GM23338 (cell line): ENCODE measurements around the gene RPS15. TPM values are rescaled to one million over a fixed set of nuclear protein-coding genes. Genes with fewer than 3 reads are reported as not detected.

Source experiments
- ATAC-seq: fragments of 200-7000 bp; cut with Tn5 transposase; 3 replicates; pipeline ENCODE4 v1.9.1; 2020
- DNase-seq: peaks from one replicate; pipeline ENCODE4 v3.0.0-alpha.2; 2015; ENCODE audit warnings: low spot score
- H2AFZ ChIP-seq: fragments of 200-600 bp; sonication (generic); 2 replicates; pipeline ENCODE4 v1.8.0; 2016; ENCODE audit warnings: antibody characterized with exemption, mild to moderate bottlenecking, moderate library complexity
- H3F3A ChIP-seq: fragments of 200-600 bp; sonication (generic); replicated peaks from 2 replicates; pipeline ENCODE4 v1.8.0; 2017; ENCODE audit warnings: antibody characterized with exemption, mixed run types, low read depth
- H3K27ac ChIP-seq: fragments of 200-600 bp; sonication (generic); 2 replicates; pipeline ENCODE4 v1.6.1; 2016; ENCODE audit warnings: low read depth
- H3K27me3 ChIP-seq: fragments of 200-600 bp; sonication (generic); 2 replicates; pipeline ENCODE4 v1.8.0; 2016; ENCODE audit warnings: mild to moderate bottlenecking, mixed run types, moderate library complexity; ENCODE audit not compliant: insufficient read depth
- H3K36me3 ChIP-seq: fragments of 200-600 bp; sonication (generic); 2 replicates; pipeline ENCODE4 v1.8.0; 2016; ENCODE audit warnings: mild to moderate bottlenecking; ENCODE audit not compliant: insufficient read depth
- H3K4me1 ChIP-seq: fragments of 200-600 bp; sonication (generic); 2 replicates; pipeline ENCODE4 v1.8.0; 2016; ENCODE audit warnings: mild to moderate bottlenecking, moderate library complexity; ENCODE audit not compliant: insufficient read depth
- H3K4me2 ChIP-seq: fragments of 200-600 bp; sonication (generic); 2 replicates; pipeline ENCODE4 v1.7.1; 2017; ENCODE audit warnings: mixed run types
- H3K4me3 ChIP-seq: fragments of 200-600 bp; sonication (generic); 2 replicates; pipeline ENCODE4 v1.6.1; 2016; ENCODE audit warnings: mixed run types
- H3K79me2 ChIP-seq: fragments of 200-600 bp; sonication (generic); replicated peaks from 2 replicates; pipeline ENCODE4 v1.8.0; 2017; ENCODE audit warnings: mild to moderate bottlenecking; ENCODE audit not compliant: insufficient read depth
- H3K9me2 ChIP-seq: fragments of 200-600 bp; sonication (generic); 2 replicates; pipeline ENCODE4 v1.8.0; 2017; ENCODE audit not compliant: insufficient read depth
- H4K20me1 ChIP-seq: fragments of 200-600 bp; sonication (generic); replicated peaks from 2 replicates; pipeline ENCODE4 v1.8.0; 2017; ENCODE audit warnings: mild to moderate bottlenecking; ENCODE audit not compliant: insufficient read depth
- H3K27ac Mint-ChIP-seq: 2 replicates; pipeline ENCODE4 v1.8.0; 2020; ENCODE audit warnings: inconsistent platforms, mild to moderate bottlenecking, moderate library complexity, mixed read lengths
- H3K27me3 Mint-ChIP-seq: 3 replicates; pipeline ENCODE4 v1.8.0; 2022; ENCODE audit warnings: low read depth, mild to moderate bottlenecking, moderate library complexity, mixed read lengths, inconsistent platforms; ENCODE audit not compliant: insufficient read depth, poor library complexity
- H3K36me3 Mint-ChIP-seq: 3 replicates; pipeline ENCODE4 v1.8.0; 2021; ENCODE audit warnings: low read depth, mild to moderate bottlenecking, inconsistent platforms, moderate library complexity, mixed read lengths
- H3K4me1 Mint-ChIP-seq: 3 replicates; pipeline ENCODE4 v1.8.0; 2020; ENCODE audit warnings: mild to moderate bottlenecking, inconsistent platforms, mixed read lengths
- H3K4me3 Mint-ChIP-seq: 3 replicates; pipeline ENCODE4 v1.8.0; 2021; ENCODE audit warnings: moderate library complexity, mild to moderate bottlenecking, inconsistent platforms, mixed read lengths
- H3K9me3 Mint-ChIP-seq: 3 replicates; pipeline ENCODE4 v1.8.0; 2020; ENCODE audit warnings: moderate library complexity, mild to moderate bottlenecking, inconsistent platforms, mixed read lengths
- CREB1 ChIP-seq: fragments of 250-450 bp; sonication (Bioruptor Pico); IDR thresholded peaks from 2 replicates; pipeline ENCODE4 v1.5.0; 2020; ENCODE audit warnings: low read depth, mild to moderate bottlenecking, moderate library complexity
- EZH2 ChIP-seq: fragments of 200-600 bp; sonication (generic); IDR thresholded peaks from one replicate; pipeline ENCODE4 v1.8.0; 2017; ENCODE audit warnings: antibody characterized with exemption, mild to moderate bottlenecking, low read depth; ENCODE audit not compliant: unreplicated experiment
- JUNB ChIP-seq: IDR thresholded peaks from one replicate; pipeline ENCODE4 v1.6.1; 2016; ENCODE audit warnings: antibody characterized with exemption; ENCODE audit not compliant: unreplicated experiment
- ZNF331 ChIP-seq: fragments of 250-450 bp; sonication (Bioruptor Pico); IDR thresholded peaks from 2 replicates; pipeline ENCODE4 v1.5.0; 2020; ENCODE audit warnings: low read depth, mild to moderate bottlenecking, moderate library complexity
- polyA plus RNA-seq: library from polyadenylated mRNA; unstranded; fragments of >200 nt; fragmentation: Nextera tagmentation; extraction: Ambion mirVana; gene quantifications from 2 replicates; pipeline ENCODE4 v1.2.1, GENCODE V29; 2016
- total RNA-seq: library from RNA; depleted of rRNA; stranded (reverse); fragments of >200 nt; shearing (Covaris generic); gene quantifications from 2 replicates; pipeline ENCODE4 v1.2.3, GENCODE V29; 2014
- TF ChIP-seq, protein P1 (sequence below), 2 experiments: fragments of 200-600 bp in 1 of 2; sonication (generic) in 1 of 2; conservative IDR thresholded peaks; 2 replicates each; pipeline versions ENCODE4 v1.5.1 to v1.6.1; 2016 to 2017; ENCODE audit warnings: antibody characterized with exemption in 2 of 2, low read depth in 2 of 2, mild to moderate bottlenecking in 2 of 2, moderate library complexity in 1 of 2
- TF ChIP-seq, protein P2 (sequence below): fragments of 250-450 bp; sonication (Bioruptor Pico); IDR thresholded peaks from 2 replicates; pipeline ENCODE4 v1.5.0; 2020; ENCODE audit warnings: mild to moderate bottlenecking, moderate library complexity
- TF ChIP-seq, protein P3 (sequence below): IDR thresholded peaks from one replicate; pipeline ENCODE4 v1.6.1; 2018; ENCODE audit warnings: antibody characterized with exemption; ENCODE audit not compliant: unreplicated experiment

The RPS15 gene
- total and polyA plus RNA-seq, 2 experiments from 2014 or later, result 2,953 to 3,861 TPM

DNA sequence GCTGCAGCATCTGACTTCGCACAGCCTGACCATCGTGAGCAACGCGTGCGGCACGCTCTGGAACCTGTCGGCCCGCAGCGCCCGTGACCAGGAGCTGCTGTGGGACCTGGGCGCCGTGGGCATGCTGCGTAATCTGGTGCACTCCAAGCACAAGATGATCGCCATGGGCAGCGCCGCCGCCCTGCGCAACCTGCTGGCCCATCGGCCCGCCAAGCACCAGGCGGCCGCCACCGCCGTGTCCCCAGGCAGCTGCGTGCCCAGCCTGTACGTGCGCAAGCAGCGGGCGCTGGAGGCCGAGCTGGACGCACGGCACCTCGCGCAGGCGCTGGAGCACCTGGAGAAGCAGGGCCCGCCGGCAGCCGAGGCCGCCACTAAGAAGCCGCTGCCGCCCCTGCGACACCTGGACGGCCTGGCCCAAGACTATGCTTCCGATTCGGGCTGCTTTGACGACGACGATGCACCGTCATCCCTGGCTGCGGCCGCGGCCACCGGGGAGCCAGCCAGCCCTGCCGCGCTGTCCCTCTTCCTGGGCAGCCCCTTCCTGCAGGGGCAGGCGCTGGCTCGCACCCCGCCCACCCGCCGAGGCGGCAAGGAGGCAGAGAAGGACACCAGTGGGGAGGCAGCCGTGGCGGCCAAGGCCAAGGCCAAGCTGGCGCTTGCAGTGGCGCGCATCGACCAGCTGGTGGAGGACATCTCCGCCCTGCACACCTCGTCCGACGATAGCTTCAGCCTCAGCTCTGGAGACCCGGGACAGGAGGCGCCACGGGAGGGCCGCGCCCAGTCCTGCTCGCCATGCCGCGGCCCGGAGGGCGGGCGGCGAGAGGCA lies 27.2 kb downstream of the RPS15 start:
- Mint-ChIP-seq H3K9me3 (no peaks in the 10 kb centered on the region), H3K4me1 (peaks cover 3% of the 10 kb centered on the region; the same call in 1 of the 3 replicates), H3K27ac (no peak overlapping the region), H3K27me3 (peaks cover 54% of the 10 kb centered on the region), H3K4me3 (no peak overlapping the region), H3K36me3 (no peaks in the 10 kb centered on the region)
- peak; percentile 26 for ATAC-seq
- H3K4me2 ChIP-seq, result no peak overlapping the region
- no peaks in the 10 kb centered on the region for H4K20me1 ChIP-seq
- H3K27me3 ChIP-seq, result peaks cover 66% of the 10 kb centered on the region
- H3K9me2 ChIP-seq, result no peaks in the 10 kb centered on the region
- no peaks in the 10 kb centered on the region for H3K79me2 ChIP-seq
- TF ChIP-seq, protein P1, sequence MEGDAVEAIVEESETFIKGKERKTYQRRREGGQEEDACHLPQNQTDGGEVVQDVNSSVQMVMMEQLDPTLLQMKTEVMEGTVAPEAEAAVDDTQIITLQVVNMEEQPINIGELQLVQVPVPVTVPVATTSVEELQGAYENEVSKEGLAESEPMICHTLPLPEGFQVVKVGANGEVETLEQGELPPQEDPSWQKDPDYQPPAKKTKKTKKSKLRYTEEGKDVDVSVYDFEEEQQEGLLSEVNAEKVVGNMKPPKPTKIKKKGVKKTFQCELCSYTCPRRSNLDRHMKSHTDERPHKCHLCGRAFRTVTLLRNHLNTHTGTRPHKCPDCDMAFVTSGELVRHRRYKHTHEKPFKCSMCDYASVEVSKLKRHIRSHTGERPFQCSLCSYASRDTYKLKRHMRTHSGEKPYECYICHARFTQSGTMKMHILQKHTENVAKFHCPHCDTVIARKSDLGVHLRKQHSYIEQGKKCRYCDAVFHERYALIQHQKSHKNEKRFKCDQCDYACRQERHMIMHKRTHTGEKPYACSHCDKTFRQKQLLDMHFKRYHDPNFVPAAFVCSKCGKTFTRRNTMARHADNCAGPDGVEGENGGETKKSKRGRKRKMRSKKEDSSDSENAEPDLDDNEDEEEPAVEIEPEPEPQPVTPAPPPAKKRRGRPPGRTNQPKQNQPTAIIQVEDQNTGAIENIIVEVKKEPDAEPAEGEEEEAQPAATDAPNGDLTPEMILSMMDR (conservative IDR thresholded peaks at IDR 0.05; ENCODE audit: low read depth in 2 of 2), result peak; percentile 40 to 50
- TF ChIP-seq JUNB, result no peak
- peak; percentile 78 for DNase-seq
- no peaks in the 10 kb centered on the region; the same call in 1 of the 2 replicates for H3K4me1 ChIP-seq
- H3K4me3 ChIP-seq, result peak overlapping the region; percentile 37; the same call in 1 of the 2 replicates
- no peak overlapping the region for H2AFZ ChIP-seq
- 0 out of 2 replicates have a peak, but pooled peaks cover 7% of the 10 kb centered on the region for H3F3A ChIP-seq
- no peaks in the 10 kb centered on the region for H3K36me3 ChIP-seq
- H3K27ac ChIP-seq, result no peak overlapping the region

DNA sequence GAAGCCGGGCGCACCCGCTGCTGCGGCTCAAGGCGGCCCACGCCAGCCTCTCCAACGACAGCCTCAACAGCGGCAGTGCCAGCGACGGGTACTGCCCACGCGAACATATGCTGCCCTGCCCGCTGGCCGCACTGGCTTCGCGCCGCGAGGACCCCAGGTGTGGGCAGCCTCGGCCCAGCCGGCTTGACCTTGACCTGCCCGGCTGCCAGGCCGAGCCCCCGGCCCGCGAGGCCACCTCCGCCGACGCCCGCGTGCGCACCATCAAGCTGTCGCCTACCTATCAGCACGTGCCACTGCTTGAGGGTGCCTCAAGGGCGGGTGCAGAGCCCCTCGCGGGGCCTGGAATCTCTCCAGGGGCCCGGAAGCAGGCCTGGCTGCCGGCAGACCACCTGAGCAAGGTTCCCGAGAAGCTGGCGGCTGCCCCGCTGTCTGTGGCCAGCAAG lies 27.8 kb downstream of the RPS15 start:
- Histone ChIP-seq H3F3A (peaks cover 10% of the 10 kb centered on the region), H4K20me1 (no peaks in the 10 kb centered on the region), H3K4me3 (peak overlapping the region; percentile 51; the same call in 1 of the 2 replicates), H3K36me3 (no peaks in the 10 kb centered on the region), H3K4me1 (no peaks in the 10 kb centered on the region; the same call in 1 of the 2 replicates), H3K27ac (no peak overlapping the region), H3K9me2 (no peaks in the 10 kb centered on the region), H2AFZ (no peak overlapping the region), H3K4me2 (no peak overlapping the region), H3K79me2 (no peaks in the 10 kb centered on the region), H3K27me3 (peaks cover 73% of the 10 kb centered on the region)
- Mint-ChIP-seq H3K27me3 (peaks cover 56% of the 10 kb centered on the region), H3K4me3 (no peak overlapping the region), H3K36me3 (no peaks in the 10 kb centered on the region), H3K27ac (no peak overlapping the region), H3K9me3 (no peaks in the 10 kb centered on the region), H3K4me1 (peaks cover 3% of the 10 kb centered on the region; the same call in 1 of the 3 replicates)
- DNase-seq (no peak), ATAC-seq (no peak)
- TF ChIP-seq, protein P2, sequence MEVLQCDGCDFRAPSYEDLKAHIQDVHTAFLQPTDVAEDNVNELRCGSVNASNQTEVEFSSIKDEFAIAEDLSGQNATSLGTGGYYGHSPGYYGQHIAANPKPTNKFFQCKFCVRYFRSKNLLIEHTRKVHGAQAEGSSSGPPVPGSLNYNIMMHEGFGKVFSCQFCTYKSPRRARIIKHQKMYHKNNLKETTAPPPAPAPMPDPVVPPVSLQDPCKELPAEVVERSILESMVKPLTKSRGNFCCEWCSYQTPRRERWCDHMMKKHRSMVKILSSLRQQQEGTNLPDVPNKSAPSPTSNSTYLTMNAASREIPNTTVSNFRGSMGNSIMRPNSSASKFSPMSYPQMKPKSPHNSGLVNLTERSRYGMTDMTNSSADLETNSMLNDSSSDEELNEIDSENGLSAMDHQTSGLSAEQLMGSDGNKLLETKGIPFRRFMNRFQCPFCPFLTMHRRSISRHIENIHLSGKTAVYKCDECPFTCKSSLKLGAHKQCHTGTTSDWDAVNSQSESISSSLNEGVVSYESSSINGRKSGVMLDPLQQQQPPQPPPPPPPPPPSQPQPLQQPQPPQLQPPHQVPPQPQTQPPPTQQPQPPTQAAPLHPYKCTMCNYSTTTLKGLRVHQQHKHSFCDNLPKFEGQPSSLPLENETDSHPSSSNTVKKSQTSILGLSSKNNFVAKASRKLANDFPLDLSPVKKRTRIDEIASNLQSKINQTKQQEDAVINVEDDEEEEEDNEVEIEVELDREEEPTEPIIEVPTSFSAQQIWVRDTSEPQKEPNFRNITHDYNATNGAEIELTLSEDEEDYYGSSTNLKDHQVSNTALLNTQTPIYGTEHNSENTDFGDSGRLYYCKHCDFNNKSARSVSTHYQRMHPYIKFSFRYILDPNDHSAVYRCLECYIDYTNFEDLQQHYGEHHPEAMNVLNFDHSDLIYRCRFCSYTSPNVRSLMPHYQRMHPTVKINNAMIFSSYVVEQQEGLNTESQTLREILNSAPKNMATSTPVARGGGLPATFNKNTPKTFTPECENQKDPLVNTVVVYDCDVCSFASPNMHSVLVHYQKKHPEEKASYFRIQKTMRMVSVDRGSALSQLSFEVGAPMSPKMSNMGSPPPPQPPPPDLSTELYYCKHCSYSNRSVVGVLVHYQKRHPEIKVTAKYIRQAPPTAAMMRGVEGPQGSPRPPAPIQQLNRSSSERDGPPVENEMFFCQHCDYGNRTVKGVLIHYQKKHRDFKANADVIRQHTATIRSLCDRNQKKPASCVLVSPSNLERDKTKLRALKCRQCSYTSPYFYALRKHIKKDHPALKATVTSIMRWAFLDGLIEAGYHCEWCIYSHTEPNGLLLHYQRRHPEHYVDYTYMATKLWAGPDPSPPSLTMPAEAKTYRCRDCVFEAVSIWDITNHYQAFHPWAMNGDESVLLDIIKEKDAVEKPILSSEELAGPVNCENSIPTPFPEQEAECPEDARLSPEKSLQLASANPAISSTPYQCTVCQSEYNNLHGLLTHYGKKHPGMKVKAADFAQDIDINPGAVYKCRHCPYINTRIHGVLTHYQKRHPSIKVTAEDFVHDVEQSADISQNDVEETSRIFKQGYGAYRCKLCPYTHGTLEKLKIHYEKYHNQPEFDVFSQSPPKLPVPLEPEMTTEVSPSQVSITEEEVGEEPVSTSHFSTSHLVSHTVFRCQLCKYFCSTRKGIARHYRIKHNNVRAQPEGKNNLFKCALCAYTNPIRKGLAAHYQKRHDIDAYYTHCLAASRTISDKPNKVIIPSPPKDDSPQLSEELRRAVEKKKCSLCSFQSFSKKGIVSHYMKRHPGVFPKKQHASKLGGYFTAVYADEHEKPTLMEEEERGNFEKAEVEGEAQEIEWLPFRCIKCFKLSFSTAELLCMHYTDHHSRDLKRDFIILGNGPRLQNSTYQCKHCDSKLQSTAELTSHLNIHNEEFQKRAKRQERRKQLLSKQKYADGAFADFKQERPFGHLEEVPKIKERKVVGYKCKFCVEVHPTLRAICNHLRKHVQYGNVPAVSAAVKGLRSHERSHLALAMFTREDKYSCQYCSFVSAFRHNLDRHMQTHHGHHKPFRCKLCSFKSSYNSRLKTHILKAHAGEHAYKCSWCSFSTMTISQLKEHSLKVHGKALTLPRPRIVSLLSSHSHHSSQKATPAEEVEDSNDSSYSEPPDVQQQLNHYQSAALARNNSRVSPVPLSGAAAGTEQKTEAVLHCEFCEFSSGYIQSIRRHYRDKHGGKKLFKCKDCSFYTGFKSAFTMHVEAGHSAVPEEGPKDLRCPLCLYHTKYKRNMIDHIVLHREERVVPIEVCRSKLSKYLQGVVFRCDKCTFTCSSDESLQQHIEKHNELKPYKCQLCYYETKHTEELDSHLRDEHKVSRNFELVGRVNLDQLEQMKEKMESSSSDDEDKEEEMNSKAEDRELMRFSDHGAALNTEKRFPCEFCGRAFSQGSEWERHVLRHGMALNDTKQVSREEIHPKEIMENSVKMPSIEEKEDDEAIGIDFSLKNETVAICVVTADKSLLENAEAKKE, result no peak
- TF ChIP-seq, protein P3, sequence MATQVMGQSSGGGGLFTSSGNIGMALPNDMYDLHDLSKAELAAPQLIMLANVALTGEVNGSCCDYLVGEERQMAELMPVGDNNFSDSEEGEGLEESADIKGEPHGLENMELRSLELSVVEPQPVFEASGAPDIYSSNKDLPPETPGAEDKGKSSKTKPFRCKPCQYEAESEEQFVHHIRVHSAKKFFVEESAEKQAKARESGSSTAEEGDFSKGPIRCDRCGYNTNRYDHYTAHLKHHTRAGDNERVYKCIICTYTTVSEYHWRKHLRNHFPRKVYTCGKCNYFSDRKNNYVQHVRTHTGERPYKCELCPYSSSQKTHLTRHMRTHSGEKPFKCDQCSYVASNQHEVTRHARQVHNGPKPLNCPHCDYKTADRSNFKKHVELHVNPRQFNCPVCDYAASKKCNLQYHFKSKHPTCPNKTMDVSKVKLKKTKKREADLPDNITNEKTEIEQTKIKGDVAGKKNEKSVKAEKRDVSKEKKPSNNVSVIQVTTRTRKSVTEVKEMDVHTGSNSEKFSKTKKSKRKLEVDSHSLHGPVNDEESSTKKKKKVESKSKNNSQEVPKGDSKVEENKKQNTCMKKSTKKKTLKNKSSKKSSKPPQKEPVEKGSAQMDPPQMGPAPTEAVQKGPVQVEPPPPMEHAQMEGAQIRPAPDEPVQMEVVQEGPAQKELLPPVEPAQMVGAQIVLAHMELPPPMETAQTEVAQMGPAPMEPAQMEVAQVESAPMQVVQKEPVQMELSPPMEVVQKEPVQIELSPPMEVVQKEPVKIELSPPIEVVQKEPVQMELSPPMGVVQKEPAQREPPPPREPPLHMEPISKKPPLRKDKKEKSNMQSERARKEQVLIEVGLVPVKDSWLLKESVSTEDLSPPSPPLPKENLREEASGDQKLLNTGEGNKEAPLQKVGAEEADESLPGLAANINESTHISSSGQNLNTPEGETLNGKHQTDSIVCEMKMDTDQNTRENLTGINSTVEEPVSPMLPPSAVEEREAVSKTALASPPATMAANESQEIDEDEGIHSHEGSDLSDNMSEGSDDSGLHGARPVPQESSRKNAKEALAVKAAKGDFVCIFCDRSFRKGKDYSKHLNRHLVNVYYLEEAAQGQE, result no peak
- TF ChIP-seq EZH2, result no peak
- no peak for TF ChIP-seq CREB1
- no peak for TF ChIP-seq ZNF331 (CRISPR knock-in tag)
